ENCODE results near the gene NUP210.

DNA sequence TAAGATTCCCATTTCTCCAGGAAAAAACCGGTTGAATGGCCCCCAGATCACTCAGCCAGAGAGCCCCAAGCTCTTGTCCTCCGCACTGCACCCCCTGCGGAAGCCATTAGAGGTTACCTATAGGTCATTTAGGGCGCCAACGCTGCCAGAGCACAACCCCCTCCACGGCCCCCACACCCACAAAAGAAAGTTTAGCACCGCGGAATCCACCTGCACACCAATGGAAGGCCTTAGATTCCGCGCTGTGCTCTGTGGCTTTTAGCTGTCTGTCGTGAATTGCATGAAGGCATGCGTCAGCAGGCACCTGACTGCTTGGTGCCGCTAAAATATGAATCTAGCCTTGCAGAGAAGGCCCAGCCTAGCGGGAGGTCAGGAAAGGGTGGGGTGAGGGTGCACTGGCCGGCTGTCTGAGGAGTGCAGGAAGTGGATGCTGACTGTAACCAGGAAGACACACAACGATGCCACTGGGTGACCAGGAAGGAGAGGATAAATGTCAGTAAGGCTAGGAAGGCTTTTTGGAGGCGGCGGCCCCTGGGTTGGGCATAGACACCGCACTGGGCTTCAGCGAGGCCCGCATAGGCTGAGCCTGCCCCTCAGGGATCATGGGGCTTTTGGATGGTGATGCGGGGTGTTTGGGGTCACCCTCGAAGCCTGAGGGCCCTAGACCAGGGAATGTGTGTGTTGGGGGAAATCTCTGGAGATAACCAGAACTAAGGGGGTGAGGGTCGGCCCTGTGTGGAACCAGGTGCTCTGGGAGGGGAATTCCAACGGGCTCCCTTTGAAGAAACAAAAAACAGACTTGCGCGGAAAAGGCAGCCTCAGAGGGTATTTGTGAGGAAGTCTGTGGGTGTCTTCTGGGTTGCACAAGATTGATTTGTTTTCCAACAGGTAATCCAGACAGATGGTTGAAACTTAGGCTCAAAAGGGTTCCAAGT, 976 bp upstream of the NUP210 start:
- no peak for TF ChIP-seq POLR2A (IDR thresholded peaks at IDR 0.05)
- TF ChIP-seq, protein P1, sequence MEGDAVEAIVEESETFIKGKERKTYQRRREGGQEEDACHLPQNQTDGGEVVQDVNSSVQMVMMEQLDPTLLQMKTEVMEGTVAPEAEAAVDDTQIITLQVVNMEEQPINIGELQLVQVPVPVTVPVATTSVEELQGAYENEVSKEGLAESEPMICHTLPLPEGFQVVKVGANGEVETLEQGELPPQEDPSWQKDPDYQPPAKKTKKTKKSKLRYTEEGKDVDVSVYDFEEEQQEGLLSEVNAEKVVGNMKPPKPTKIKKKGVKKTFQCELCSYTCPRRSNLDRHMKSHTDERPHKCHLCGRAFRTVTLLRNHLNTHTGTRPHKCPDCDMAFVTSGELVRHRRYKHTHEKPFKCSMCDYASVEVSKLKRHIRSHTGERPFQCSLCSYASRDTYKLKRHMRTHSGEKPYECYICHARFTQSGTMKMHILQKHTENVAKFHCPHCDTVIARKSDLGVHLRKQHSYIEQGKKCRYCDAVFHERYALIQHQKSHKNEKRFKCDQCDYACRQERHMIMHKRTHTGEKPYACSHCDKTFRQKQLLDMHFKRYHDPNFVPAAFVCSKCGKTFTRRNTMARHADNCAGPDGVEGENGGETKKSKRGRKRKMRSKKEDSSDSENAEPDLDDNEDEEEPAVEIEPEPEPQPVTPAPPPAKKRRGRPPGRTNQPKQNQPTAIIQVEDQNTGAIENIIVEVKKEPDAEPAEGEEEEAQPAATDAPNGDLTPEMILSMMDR (IDR thresholded peaks at IDR 0.05) = no peak

All from testis (tissue), 2 donors.